Muscle layer of colon (tissue), 2 donors: Measurements from ENCODE around the gene C8G.

ENCODE experiments used
- H3K27ac ChIP-seq: one replicate; pipeline ENCODE4 v1.7.0; 2013; ENCODE audit warnings: low read depth, mild to moderate bottlenecking, low read length, moderate library complexity
- H3K27me3 ChIP-seq, 2 donors: one replicate each; pipeline ENCODE4 v1.7.0; 2013; ENCODE audit warnings: low read length in 2 of 2, mild to moderate bottlenecking in 2 of 2; ENCODE audit not compliant: insufficient read depth in 2 of 2, control insufficient read depth in 1 of 2
- H3K36me3 ChIP-seq: one replicate; pipeline ENCODE4 v1.7.0; 2013; ENCODE audit warnings: mild to moderate bottlenecking, low read length; ENCODE audit not compliant: insufficient read depth
- H3K4me1 ChIP-seq: one replicate; pipeline ENCODE4 v1.7.0; 2013; ENCODE audit warnings: mild to moderate bottlenecking, low read length; ENCODE audit not compliant: insufficient read depth
- H3K4me3 ChIP-seq, 2 donors: one replicate each; pipeline ENCODE4 v1.7.0; 2013; ENCODE audit warnings: low read length in 2 of 2, low read depth in 1 of 2, mild to moderate bottlenecking in 1 of 2, moderate library complexity in 1 of 2
- H3K9ac ChIP-seq: one replicate; pipeline ENCODE4 v1.7.0; 2013; ENCODE audit warnings: low read length
- H3K9me3 ChIP-seq: one replicate; pipeline ENCODE4 v1.7.0; 2013; ENCODE audit warnings: mild to moderate bottlenecking, low read length
- donor health status: abdominal sarcoma.
- donor health status: Adenocarcinoma of cecum.

The C8G gene

DNA sequence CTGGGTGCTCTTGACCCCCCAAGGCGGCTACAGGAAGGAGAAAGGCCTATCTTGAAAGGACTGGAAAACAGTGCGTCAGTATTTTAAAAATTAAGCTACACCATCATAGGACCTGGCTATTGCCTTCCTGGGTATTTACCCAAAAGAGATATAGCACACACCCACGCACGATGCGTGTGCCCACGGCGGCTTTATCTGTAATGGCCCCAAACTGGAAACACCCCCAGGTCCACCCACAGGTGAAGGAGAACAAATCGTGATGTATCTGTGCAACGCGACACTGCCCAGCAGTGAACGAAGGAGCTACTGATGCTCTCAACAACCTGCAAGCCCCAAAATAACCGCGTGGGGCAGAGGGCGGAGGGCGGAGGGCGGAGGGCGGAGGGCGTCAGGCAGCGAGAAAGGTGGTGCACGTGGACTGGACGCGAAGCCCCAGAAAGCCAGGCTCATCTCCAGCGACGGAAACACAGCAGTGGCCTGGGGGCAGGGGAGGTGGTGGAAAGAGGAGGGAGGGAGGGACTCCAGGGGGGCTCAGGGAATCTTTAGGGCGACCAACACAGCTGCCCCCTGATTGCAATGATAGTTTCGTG lies 19.9 kb downstream of the C8G start:
- H3K27ac ChIP-seq, result no peak overlapping the region
- no peak overlapping the region for H3K9ac ChIP-seq
- H3K4me3 ChIP-seq, result no peak overlapping the region
- no peaks in the 10 kb centered on the region for H3K36me3 ChIP-seq
- H3K4me1 ChIP-seq, result no peaks in the 10 kb centered on the region
- peaks cover 0 to 7% of the 10 kb centered on the region in 2 donors for H3K27me3 ChIP-seq
- no peaks in the 10 kb centered on the region for H3K9me3 ChIP-seq

DNA sequence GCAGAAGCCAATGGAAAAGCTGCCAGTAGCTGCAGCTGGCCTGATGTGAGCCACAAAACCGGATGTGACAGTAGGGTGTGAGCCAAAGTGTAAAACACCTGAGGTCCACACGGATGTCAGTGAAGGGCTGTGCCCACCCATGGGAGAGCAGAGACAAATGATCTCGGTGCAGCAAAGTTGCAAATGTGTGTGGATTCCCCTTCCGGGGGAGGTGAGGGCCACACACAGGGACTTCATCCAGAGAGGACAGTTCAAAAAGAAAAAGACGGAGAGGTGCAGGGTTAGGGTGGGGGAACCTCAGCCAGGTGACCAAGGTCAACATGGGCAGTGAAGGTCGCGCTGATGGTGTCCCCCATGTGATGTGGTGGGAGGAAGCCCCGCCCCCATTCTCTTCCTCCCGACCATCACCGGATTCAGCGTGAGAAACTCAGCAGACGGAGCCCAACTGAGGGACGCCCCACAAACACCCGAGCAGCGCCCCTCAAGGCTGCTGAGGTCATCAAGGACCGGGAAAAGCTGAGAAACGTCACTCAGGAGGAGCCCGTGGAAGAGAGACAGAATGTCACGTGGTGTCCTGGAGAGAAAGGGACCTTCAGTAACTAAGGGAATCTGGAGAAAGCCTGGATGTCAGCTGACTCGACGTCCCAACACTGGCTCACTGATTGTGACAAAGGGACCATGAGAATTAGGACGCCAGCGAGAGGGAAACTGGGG lies 20.9 kb downstream of the C8G start:
- Histone ChIP-seq H3K4me1 (no peaks in the 10 kb centered on the region), H3K27ac (no peak overlapping the region), H3K9me3 (no peaks in the 10 kb centered on the region), H3K27me3 (peaks cover 0 to 11% of the 10 kb centered on the region in 2 donors), H3K4me3 (no peak overlapping the region), H3K9ac (no peak overlapping the region), H3K36me3 (no peaks in the 10 kb centered on the region)

DNA sequence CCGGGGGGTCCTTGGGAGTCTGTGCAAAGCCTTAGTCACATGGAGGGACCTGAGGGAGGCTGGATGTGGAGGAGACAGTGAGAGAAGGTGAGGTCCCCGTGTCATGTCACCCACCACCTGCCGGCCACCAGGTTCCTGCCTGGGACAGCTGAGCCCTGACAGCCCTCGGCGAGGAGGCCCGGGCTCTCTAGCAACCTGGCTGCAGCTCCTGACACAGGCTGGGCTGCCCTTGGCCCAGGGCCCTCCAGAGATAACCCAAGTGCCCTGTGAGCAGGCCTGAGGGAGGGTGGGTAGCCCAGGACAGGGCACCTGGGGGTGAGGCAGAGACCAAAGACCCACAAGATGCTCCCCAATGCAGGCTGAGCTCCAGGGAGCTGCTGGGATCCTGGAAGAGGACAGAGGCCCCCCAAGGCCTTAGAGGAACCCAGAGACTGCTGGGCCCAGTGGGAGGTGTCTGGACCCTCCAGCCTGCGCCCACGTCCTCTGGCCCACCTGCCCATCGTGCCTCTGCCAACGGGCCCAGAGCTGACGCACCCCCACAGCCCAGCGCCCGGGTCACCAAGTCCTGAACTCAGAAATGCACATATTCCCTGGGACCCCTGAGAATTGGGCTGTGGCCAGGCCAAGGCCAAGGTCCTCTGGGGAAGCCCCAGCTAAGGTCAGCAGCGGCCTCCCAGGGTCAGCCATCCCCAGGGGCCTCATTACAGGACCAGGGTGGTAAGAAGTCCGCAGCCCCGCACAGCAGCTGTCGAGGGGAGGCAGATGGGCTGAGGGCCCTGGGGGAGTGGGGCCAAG lies 23.5 kb downstream of the C8G start:
- H3K27ac ChIP-seq, result no peak overlapping the region
- no peaks in the 10 kb centered on the region for H3K36me3 ChIP-seq
- H3K9ac ChIP-seq, result no peak overlapping the region
- H3K4me3 ChIP-seq, result no peak overlapping the region
- no peaks in the 10 kb centered on the region for H3K4me1 ChIP-seq
- peaks cover 0 to 11% of the 10 kb centered on the region in 2 donors for H3K27me3 ChIP-seq
- no peaks in the 10 kb centered on the region for H3K9me3 ChIP-seq

DNA sequence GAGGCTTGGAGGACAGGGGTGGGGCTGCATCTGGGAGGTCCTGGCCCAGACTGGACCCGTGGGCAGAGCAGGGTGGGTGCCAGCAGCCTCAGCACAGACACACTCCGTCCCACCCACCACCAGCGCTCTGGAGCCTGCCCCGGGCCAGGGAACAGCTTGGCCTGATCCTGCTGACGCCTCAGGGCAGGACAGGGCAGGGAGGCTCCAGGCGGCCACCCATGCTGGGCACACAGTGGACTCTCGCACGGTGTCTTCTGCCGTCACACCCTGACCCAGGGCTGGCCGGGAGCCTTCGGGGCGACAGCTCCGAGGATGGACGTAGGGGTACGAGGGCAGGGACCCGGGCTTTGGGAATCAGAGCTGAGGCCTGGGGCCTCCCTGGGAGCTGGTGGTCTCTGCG lies 24.1 kb downstream of the C8G start:
- Histone ChIP-seq H3K9me3 (no peaks in the 10 kb centered on the region), H3K36me3 (no peaks in the 10 kb centered on the region), H3K4me1 (no peaks in the 10 kb centered on the region), H3K27me3 (peaks cover 0 to 11% of the 10 kb centered on the region in 2 donors), H3K9ac (no peak overlapping the region), H3K4me3 (no peak overlapping the region), H3K27ac (no peak overlapping the region)

DNA sequence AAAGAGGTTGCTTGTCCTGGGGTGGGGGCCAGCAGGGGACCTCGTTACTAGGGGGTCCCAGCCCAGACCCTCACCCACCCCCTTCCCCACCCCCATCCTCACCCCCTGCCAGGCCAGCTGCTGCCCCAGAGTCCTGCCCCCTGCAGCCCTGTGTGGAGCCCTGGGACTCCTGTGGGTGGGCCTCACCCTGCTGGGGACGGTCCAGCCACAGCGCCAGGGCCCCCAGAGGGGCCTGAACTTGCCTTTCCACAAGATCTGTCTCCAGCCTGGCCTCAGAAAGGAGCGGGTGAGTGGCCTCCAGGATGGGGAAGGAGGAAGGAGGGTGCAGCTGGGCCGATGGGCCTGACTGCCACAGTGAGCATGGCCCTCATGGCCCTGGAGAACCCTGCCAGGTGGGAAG lies 24.7 kb downstream of the C8G start:
- Histone ChIP-seq H3K27ac (no peak overlapping the region), H3K36me3 (no peaks in the 10 kb centered on the region), H3K9me3 (no peaks in the 10 kb centered on the region), H3K4me1 (no peaks in the 10 kb centered on the region), H3K27me3 (peaks cover 0 to 11% of the 10 kb centered on the region in 2 donors), H3K9ac (no peak overlapping the region), H3K4me3 (no peak overlapping the region)

DNA sequence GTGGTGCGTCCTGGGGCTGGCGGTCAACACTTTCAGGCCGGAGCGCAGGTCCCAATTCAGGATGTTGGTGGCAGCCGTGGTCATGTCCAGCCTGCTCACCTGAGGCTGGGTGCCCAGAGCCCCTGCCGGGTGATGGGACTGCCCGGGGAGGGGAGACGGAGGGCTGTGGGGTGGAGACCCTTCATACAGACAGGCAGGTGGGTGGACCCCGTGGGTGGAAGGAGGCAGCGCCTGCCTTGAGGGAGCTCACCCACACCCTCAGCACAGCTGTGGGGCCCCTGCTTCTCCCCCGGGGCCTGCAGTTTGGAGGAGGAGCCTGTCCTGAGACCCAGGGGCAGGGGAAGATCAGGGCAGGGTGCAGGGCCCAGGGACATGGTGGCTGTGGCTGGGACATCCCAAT lies 25.3 kb downstream of the C8G start:
- Histone ChIP-seq H3K9me3 (no peaks in the 10 kb centered on the region), H3K27ac (no peak overlapping the region), H3K4me1 (no peaks in the 10 kb centered on the region), H3K27me3 (peaks cover 0 to 11% of the 10 kb centered on the region in 2 donors), H3K4me3 (no peak overlapping the region), H3K9ac (no peak overlapping the region), H3K36me3 (no peaks in the 10 kb centered on the region)

DNA sequence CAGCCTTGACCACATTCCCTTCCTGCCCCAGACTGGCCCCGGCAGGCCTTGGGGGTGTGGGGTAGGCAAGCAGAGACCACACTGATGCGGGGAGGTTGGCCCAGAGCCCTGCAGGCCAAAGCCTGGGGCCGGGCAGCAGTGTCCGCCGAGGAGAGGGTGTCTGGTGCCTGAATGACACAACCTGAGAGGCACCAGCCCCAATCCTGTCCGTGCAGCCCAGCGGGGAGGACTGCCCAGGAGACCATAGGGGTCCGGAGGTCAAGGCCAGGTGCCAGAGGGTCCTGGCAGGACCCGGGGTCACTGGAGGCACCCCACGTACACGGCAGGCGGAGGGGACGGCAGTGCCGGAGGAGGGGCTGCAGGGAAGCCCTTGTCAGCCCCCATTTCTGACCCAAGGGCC lies 26.7 kb downstream of the C8G start:
- Histone ChIP-seq H3K36me3 (no peaks in the 10 kb centered on the region), H3K27ac (no peak overlapping the region), H3K27me3 (peaks cover 0 to 11% of the 10 kb centered on the region in 2 donors), H3K4me1 (no peaks in the 10 kb centered on the region), H3K9me3 (no peaks in the 10 kb centered on the region), H3K4me3 (no peak overlapping the region), H3K9ac (no peak overlapping the region)

DNA sequence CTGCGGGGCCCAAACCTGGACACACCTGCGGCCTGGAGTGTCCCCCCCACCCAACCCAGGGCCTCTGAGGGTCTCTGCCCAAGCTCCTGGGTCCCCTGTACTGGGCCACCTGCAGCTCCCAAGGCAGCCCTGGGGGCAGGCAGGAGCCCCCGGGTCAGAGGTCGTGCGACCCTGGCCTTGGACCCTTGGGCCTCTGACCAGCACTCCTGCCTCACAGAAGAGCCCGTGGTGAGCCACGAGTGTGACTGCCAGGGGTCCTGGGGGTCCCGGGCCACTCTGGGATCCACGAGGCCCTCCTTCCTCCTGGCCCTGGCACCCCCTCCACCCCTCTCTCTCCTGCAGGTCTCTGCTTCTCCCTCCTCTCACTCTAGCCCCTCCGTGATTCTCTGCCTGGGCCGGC lies 27.3 kb downstream of the C8G start:
- Histone ChIP-seq H3K4me3 (no peak overlapping the region), H3K27me3 (peaks cover 0 to 15% of the 10 kb centered on the region in 2 donors), H3K9ac (no peak overlapping the region), H3K9me3 (no peaks in the 10 kb centered on the region), H3K36me3 (no peaks in the 10 kb centered on the region), H3K27ac (no peak overlapping the region), H3K4me1 (no peaks in the 10 kb centered on the region)

DNA sequence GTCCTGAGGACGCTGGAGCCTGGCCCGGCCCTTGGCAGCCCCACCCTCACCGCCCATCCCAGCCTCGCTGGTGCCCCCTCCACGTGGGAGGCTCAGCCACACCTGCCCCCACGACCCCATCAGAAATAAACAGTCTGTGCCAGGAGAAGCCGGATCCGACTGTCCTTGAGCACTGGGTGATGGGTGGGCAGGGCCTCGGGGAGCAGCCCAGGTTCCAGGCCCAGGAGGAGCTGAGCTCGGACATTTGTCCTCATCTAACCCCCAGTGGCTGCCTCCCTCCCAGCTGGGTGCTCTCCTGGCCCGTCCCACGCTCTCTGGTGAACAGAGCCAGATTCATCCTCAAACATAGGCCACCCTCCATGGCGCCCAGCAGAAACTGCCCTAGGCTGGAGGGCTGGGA lies 27.7 kb downstream of the C8G start:
- Histone ChIP-seq H3K27ac (no peak overlapping the region), H3K4me1 (no peaks in the 10 kb centered on the region), H3K9ac (no peak overlapping the region), H3K36me3 (no peaks in the 10 kb centered on the region), H3K27me3 (peaks cover 0 to 18% of the 10 kb centered on the region in 2 donors), H3K9me3 (no peaks in the 10 kb centered on the region), H3K4me3 (no peak overlapping the region)

DNA sequence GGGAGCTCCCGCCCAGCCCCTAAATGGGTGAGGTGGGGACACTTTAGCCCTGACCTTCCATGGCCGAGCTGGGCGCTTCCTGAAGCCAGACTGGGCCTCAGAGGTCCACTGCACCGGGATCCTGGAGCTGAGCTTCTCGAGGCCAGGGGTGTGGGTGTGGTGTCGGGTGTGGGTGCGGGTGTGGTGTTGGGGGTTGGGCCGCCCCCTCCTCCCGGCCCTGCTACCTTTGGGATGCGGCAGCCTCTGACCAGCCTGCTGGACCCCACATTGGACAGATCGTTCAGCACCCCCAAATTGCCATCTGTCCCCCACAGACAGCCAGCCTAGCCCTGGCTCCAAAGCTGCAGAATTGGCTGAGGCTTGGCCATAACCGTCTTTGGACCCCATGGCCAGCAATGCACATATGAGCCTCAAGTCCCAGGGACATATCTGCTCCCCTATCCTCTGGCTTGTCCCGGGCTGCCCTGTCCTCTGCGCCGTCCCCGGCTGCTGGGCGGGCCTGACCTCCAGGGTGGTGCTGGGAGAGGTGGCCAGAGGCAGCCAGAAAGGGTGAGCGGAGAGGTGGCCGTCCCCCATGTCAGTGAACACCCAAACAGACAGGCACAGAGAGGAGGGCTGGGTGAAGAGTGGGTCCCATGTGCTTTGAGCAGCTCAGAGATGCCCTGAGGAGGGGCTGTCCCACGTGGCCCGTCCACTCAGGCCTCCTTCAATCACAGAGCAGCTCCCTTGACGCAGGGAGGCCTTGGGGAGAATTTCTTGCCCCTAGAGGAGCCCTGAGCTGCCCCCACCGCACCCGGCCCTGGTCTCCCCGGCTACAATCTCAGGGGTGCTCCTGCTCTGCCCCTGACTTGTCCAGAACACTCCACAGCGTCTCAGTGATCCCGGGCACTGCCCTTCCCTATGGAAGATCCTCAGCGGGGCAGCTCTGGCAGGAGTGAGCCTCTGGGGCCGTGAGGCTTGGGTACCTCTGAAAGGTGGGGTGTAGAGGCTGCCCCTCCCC lies 28.9 kb downstream of the C8G start:
- Histone ChIP-seq H3K27me3 (peaks cover 0 to 21% of the 10 kb centered on the region in 2 donors), H3K27ac (no peak overlapping the region), H3K4me1 (no peaks in the 10 kb centered on the region), H3K9me3 (no peaks in the 10 kb centered on the region), H3K9ac (no peak overlapping the region), H3K4me3 (no peak overlapping the region), H3K36me3 (no peaks in the 10 kb centered on the region)
